Neural progenitor cell (in vitro differentiated cells): ENCODE results near the gene TRAM2. TPM values are rescaled to one million over a fixed set of nuclear protein-coding genes. Genes with fewer than 3 reads are reported as not detected.

Source experiments
- DNase-seq: peaks from one replicate; pipeline ENCODE4 v3.0.0-alpha.2; 2016; ENCODE audit warnings: low spot score
- H2AFZ ChIP-seq: fragments of 200-600 bp; sonication (generic); replicated peaks from 2 replicates; pipeline ENCODE4 v1.6.1; 2016; ENCODE audit warnings: antibody characterized with exemption
- H3F3A ChIP-seq: fragments of 200-600 bp; sonication (generic); 2 replicates; pipeline ENCODE4 v1.6.1; 2016; ENCODE audit warnings: antibody characterized with exemption, low read depth
- H3K27ac ChIP-seq: fragments of 200-600 bp; sonication (generic); 2 replicates; pipeline ENCODE4 v1.5.1; 2016; ENCODE audit warnings: mild to moderate bottlenecking
- H3K27me3 ChIP-seq: fragments of 200-600 bp; sonication (generic); 2 replicates; pipeline ENCODE4 v1.6.1; 2016; ENCODE audit warnings: mild to moderate bottlenecking, moderate library complexity
- H3K36me3 ChIP-seq: fragments of 200-600 bp; sonication (generic); 2 replicates; pipeline ENCODE4 v1.5.1; 2016
- H3K4me1 ChIP-seq: fragments of 200-600 bp; sonication (generic); 2 replicates; pipeline ENCODE4 v1.6.1; 2016; ENCODE audit warnings: mixed run types
- H3K4me2 ChIP-seq: fragments of 200-600 bp; sonication (generic); 2 replicates; pipeline ENCODE4 v1.6.1; 2016
- H3K4me3 ChIP-seq: fragments of 200-600 bp; sonication (generic); 2 replicates; pipeline ENCODE4 v1.5.1; 2016
- H3K79me2 ChIP-seq: fragments of 200-600 bp; sonication (generic); 2 replicates; pipeline ENCODE4 v1.6.1; 2016; ENCODE audit warnings: low read depth
- H3K9ac ChIP-seq: fragments of 200-600 bp; sonication (generic); 2 replicates; pipeline ENCODE4 v1.6.1; 2016
- H3K9me3 ChIP-seq: fragments of 200-600 bp; sonication (generic); 2 replicates; pipeline ENCODE4 v1.5.1; 2016; ENCODE audit warnings: low read depth
- H4K20me1 ChIP-seq: fragments of 200-600 bp; sonication (generic); 2 replicates; pipeline ENCODE4 v1.6.1; 2016; ENCODE audit warnings: low read depth
- H3K27ac Mint-ChIP-seq: 3 replicates; pipeline ENCODE4 v1.8.0; 2021; ENCODE audit warnings: mixed read lengths
- H3K27me3 Mint-ChIP-seq: 2 replicates; pipeline ENCODE4 v1.8.0; 2022; ENCODE audit warnings: low read depth, mild to moderate bottlenecking, inconsistent platforms, moderate library complexity, mixed read lengths; ENCODE audit not compliant: insufficient read depth
- H3K36me3 Mint-ChIP-seq: 3 replicates; pipeline ENCODE4 v1.8.0; 2021; ENCODE audit warnings: mixed read lengths
- H3K4me1 Mint-ChIP-seq: 3 replicates; pipeline ENCODE4 v1.8.0; 2021; ENCODE audit warnings: mixed read lengths
- H3K4me3 Mint-ChIP-seq: 3 replicates; pipeline ENCODE4 v1.8.0; 2021; ENCODE audit warnings: mild to moderate bottlenecking, moderate library complexity, mixed read lengths
- H3K9me3 Mint-ChIP-seq: 3 replicates; pipeline ENCODE4 v1.8.0; 2020; ENCODE audit warnings: mixed read lengths
- CTCF ChIP-seq: fragments of 200-600 bp; sonication (generic); IDR thresholded peaks from 2 replicates; pipeline ENCODE4 v1.5.1; 2017; ENCODE audit warnings: antibody characterized with exemption, mild to moderate bottlenecking
- EZH2 ChIP-seq: fragments of 200-600 bp; sonication (generic); IDR thresholded peaks from 2 replicates; pipeline ENCODE4 v1.6.1; 2017; ENCODE audit warnings: antibody characterized with exemption, mild to moderate bottlenecking, moderate library complexity
- EZH2phosphoT487 ChIP-seq: fragments of 200-600 bp; sonication (generic); IDR thresholded peaks from 2 replicates; pipeline ENCODE4 v1.6.1; 2017; ENCODE audit warnings: antibody characterized with exemption
- total RNA-seq: library from RNA; depleted of rRNA; stranded (reverse); fragments of >200 nt; gene quantifications from 2 replicates; pipeline ENCODE4 v1.2.3, GENCODE V29; 2015; ENCODE audit warnings: low replicate concordance

TRAM2 gene
- total RNA-seq, 1 donor from 2014 or later, result 12.3 TPM

GRCh38 chr6:52560462-52560861, 16.4 kb downstream of the TRAM2 start:
- peaks cover 66% of the 10 kb centered on the region for H3K79me2 ChIP-seq
- Mint-ChIP-seq H3K4me3 (no peak overlapping the region), H3K36me3 (peaks cover 16% of the 10 kb centered on the region), H3K27ac (no peak overlapping the region), H3K9me3 (no peaks in the 10 kb centered on the region), H3K27me3 (peaks cover 2% of the 10 kb centered on the region), H3K4me1 (peaks cover 36% of the 10 kb centered on the region)
- peaks cover 17% of the 10 kb centered on the region for H3F3A ChIP-seq
- H3K4me1 ChIP-seq, result peaks cover 34% of the 10 kb centered on the region
- H3K27ac ChIP-seq, result no peak overlapping the region
- no peak for DNase-seq
- no peak overlapping the region for H2AFZ ChIP-seq
- no peaks in the 10 kb centered on the region for H3K36me3 ChIP-seq
- H3K27me3 ChIP-seq, result no peaks in the 10 kb centered on the region
- H3K4me3 ChIP-seq, result no peak overlapping the region
- TF ChIP-seq EZH2 (no peak), CTCF (no peak), EZH2phosphoT487 (no peak)
- H3K4me2 ChIP-seq, result no peak overlapping the region
- no peak overlapping the region for H3K9ac ChIP-seq
- H4K20me1 ChIP-seq, result peaks cover 3% of the 10 kb centered on the region
- no peaks in the 10 kb centered on the region for H3K9me3 ChIP-seq

- Histone ChIP-seq H3K27me3 (no peaks in the 10 kb centered on the region), H3F3A (peaks cover 19% of the 10 kb centered on the region), H4K20me1 (no peaks in the 10 kb centered on the region), H3K9me3 (no peaks in the 10 kb centered on the region), H3K4me2 (peak overlapping the region; percentile 17), H3K27ac (peak overlapping the region; percentile 1), H2AFZ (no peak overlapping the region), H3K9ac (no peak overlapping the region), H3K36me3 (no peaks in the 10 kb centered on the region), H3K79me2 (peaks cover 67% of the 10 kb centered on the region), H3K4me1 (peaks cover 25% of the 10 kb centered on the region), H3K4me3 (no peak overlapping the region)
- H3K27me3 Mint-ChIP-seq, result no peaks in the 10 kb centered on the region
- peaks cover 31% of the 10 kb centered on the region for H3K4me1 Mint-ChIP-seq
- TF ChIP-seq CTCF (no peak), EZH2 (no peak), EZH2phosphoT487 (no peak)
- H3K27ac Mint-ChIP-seq, result no peak overlapping the region
- H3K4me3 Mint-ChIP-seq, result no peak overlapping the region
- H3K36me3 Mint-ChIP-seq, result peaks cover 4% of the 10 kb centered on the region
- H3K9me3 Mint-ChIP-seq, result no peaks in the 10 kb centered on the region
- DNase-seq, result no peak
Observed at GRCh38 chr6:52558266-52559000, 18.4 kb downstream of the TRAM2 start.

GRCh38 chr6:52557389-52558265, 19.2 kb downstream of the TRAM2 start:
- Histone ChIP-seq H3K4me1 (peaks cover 31% of the 10 kb centered on the region), H2AFZ (no peak overlapping the region), H3K4me3 (no peak overlapping the region), H3K9me3 (no peaks in the 10 kb centered on the region), H3F3A (peaks cover 27% of the 10 kb centered on the region), H3K27ac (peak overlapping the region; percentile 1), H3K9ac (no peak overlapping the region), H3K36me3 (no peaks in the 10 kb centered on the region), H3K27me3 (no peaks in the 10 kb centered on the region), H3K4me2 (peak overlapping the region; percentile 17), H3K79me2 (peaks cover 70% of the 10 kb centered on the region), H4K20me1 (no peaks in the 10 kb centered on the region)
- no peaks in the 10 kb centered on the region for H3K27me3 Mint-ChIP-seq
- no peak overlapping the region for H3K4me3 Mint-ChIP-seq
- TF ChIP-seq EZH2 (no peak), CTCF (no peak), EZH2phosphoT487 (no peak)
- H3K36me3 Mint-ChIP-seq, result peaks cover 4% of the 10 kb centered on the region
- DNase-seq, result peak; percentile 52
- no peaks in the 10 kb centered on the region for H3K9me3 Mint-ChIP-seq
- H3K4me1 Mint-ChIP-seq, result peaks cover 38% of the 10 kb centered on the region
- H3K27ac Mint-ChIP-seq, result peak overlapping the region; percentile 55
